GM23338 (cell line): ENCODE measurements around the gene RAPGEF5. TPM values are rescaled to one million over a fixed set of nuclear protein-coding genes. Genes with fewer than 3 reads are reported as not detected.

ENCODE experiments used
- ATAC-seq: fragments of 200-7000 bp; cut with Tn5 transposase; 3 replicates; pipeline ENCODE4 v1.9.1; 2020
- DNase-seq: peaks from one replicate; pipeline ENCODE4 v3.0.0-alpha.2; 2015; ENCODE audit warnings: low spot score
- H2AFZ ChIP-seq: fragments of 200-600 bp; sonication (generic); 2 replicates; pipeline ENCODE4 v1.8.0; 2016; ENCODE audit warnings: antibody characterized with exemption, mild to moderate bottlenecking, moderate library complexity
- H3F3A ChIP-seq: fragments of 200-600 bp; sonication (generic); replicated peaks from 2 replicates; pipeline ENCODE4 v1.8.0; 2017; ENCODE audit warnings: antibody characterized with exemption, mixed run types, low read depth
- H3K27ac ChIP-seq: fragments of 200-600 bp; sonication (generic); 2 replicates; pipeline ENCODE4 v1.6.1; 2016; ENCODE audit warnings: low read depth
- H3K27me3 ChIP-seq: fragments of 200-600 bp; sonication (generic); 2 replicates; pipeline ENCODE4 v1.8.0; 2016; ENCODE audit warnings: mild to moderate bottlenecking, mixed run types, moderate library complexity; ENCODE audit not compliant: insufficient read depth
- H3K36me3 ChIP-seq: fragments of 200-600 bp; sonication (generic); 2 replicates; pipeline ENCODE4 v1.8.0; 2016; ENCODE audit warnings: mild to moderate bottlenecking; ENCODE audit not compliant: insufficient read depth
- H3K4me1 ChIP-seq: fragments of 200-600 bp; sonication (generic); 2 replicates; pipeline ENCODE4 v1.8.0; 2016; ENCODE audit warnings: mild to moderate bottlenecking, moderate library complexity; ENCODE audit not compliant: insufficient read depth
- H3K4me2 ChIP-seq: fragments of 200-600 bp; sonication (generic); 2 replicates; pipeline ENCODE4 v1.7.1; 2017; ENCODE audit warnings: mixed run types
- H3K4me3 ChIP-seq: fragments of 200-600 bp; sonication (generic); 2 replicates; pipeline ENCODE4 v1.6.1; 2016; ENCODE audit warnings: mixed run types
- H3K79me2 ChIP-seq: fragments of 200-600 bp; sonication (generic); replicated peaks from 2 replicates; pipeline ENCODE4 v1.8.0; 2017; ENCODE audit warnings: mild to moderate bottlenecking; ENCODE audit not compliant: insufficient read depth
- H3K9me2 ChIP-seq: fragments of 200-600 bp; sonication (generic); 2 replicates; pipeline ENCODE4 v1.8.0; 2017; ENCODE audit not compliant: insufficient read depth
- H4K20me1 ChIP-seq: fragments of 200-600 bp; sonication (generic); replicated peaks from 2 replicates; pipeline ENCODE4 v1.8.0; 2017; ENCODE audit warnings: mild to moderate bottlenecking; ENCODE audit not compliant: insufficient read depth
- H3K27ac Mint-ChIP-seq: 2 replicates; pipeline ENCODE4 v1.8.0; 2020; ENCODE audit warnings: inconsistent platforms, mild to moderate bottlenecking, moderate library complexity, mixed read lengths
- H3K27me3 Mint-ChIP-seq: 3 replicates; pipeline ENCODE4 v1.8.0; 2022; ENCODE audit warnings: low read depth, mild to moderate bottlenecking, moderate library complexity, mixed read lengths, inconsistent platforms; ENCODE audit not compliant: insufficient read depth, poor library complexity
- H3K36me3 Mint-ChIP-seq: 3 replicates; pipeline ENCODE4 v1.8.0; 2021; ENCODE audit warnings: low read depth, mild to moderate bottlenecking, inconsistent platforms, moderate library complexity, mixed read lengths
- H3K4me1 Mint-ChIP-seq: 3 replicates; pipeline ENCODE4 v1.8.0; 2020; ENCODE audit warnings: mild to moderate bottlenecking, inconsistent platforms, mixed read lengths
- H3K4me3 Mint-ChIP-seq: 3 replicates; pipeline ENCODE4 v1.8.0; 2021; ENCODE audit warnings: moderate library complexity, mild to moderate bottlenecking, inconsistent platforms, mixed read lengths
- H3K9me3 Mint-ChIP-seq: 3 replicates; pipeline ENCODE4 v1.8.0; 2020; ENCODE audit warnings: moderate library complexity, mild to moderate bottlenecking, inconsistent platforms, mixed read lengths
- CREB1 ChIP-seq: fragments of 250-450 bp; sonication (Bioruptor Pico); IDR thresholded peaks from 2 replicates; pipeline ENCODE4 v1.5.0; 2020; ENCODE audit warnings: low read depth, mild to moderate bottlenecking, moderate library complexity
- CTCF ChIP-seq, 2 experiments: fragments of 200-600 bp in 1 of 2; sonication (generic) in 1 of 2; conservative IDR thresholded peaks; 2 replicates each; pipeline versions ENCODE4 v1.5.1 to v1.6.1; 2016 to 2017; ENCODE audit warnings: antibody characterized with exemption in 2 of 2, low read depth in 2 of 2, mild to moderate bottlenecking in 2 of 2, moderate library complexity in 1 of 2
- ETS1 ChIP-seq: IDR thresholded peaks from 2 replicates; pipeline ENCODE4 v1.6.1; 2016; ENCODE audit warnings: antibody characterized with exemption
- EZH2 ChIP-seq: fragments of 200-600 bp; sonication (generic); IDR thresholded peaks from one replicate; pipeline ENCODE4 v1.8.0; 2017; ENCODE audit warnings: antibody characterized with exemption, mild to moderate bottlenecking, low read depth; ENCODE audit not compliant: unreplicated experiment
- EZH2phosphoT487 ChIP-seq: fragments of 200-600 bp; sonication (generic); IDR thresholded peaks from one replicate; pipeline ENCODE4 v1.8.1; 2018; ENCODE audit warnings: antibody characterized with exemption; ENCODE audit not compliant: unreplicated experiment
- JUNB ChIP-seq: IDR thresholded peaks from one replicate; pipeline ENCODE4 v1.6.1; 2016; ENCODE audit warnings: antibody characterized with exemption; ENCODE audit not compliant: unreplicated experiment
- NANOG ChIP-seq: IDR thresholded peaks from 2 replicates; pipeline ENCODE4 v1.6.1; 2016; ENCODE audit warnings: antibody characterized with exemption, borderline replicate concordance
- POLR2AphosphoS5 ChIP-seq: IDR thresholded peaks from 2 replicates; pipeline ENCODE4 v1.6.1; 2016; ENCODE audit warnings: antibody characterized with exemption, low read depth
- REST ChIP-seq: IDR thresholded peaks from one replicate; pipeline ENCODE4 v1.6.1; 2018; ENCODE audit warnings: antibody characterized with exemption; ENCODE audit not compliant: unreplicated experiment
- STAT1 ChIP-seq: IDR thresholded peaks from one replicate; pipeline ENCODE4 v1.6.1; 2016; ENCODE audit warnings: antibody characterized with exemption; ENCODE audit not compliant: unreplicated experiment
- ZNF114 ChIP-seq: fragments of 250-450 bp; sonication (Bioruptor Pico); IDR thresholded peaks from 2 replicates; pipeline ENCODE4 v1.5.0; 2020; ENCODE audit warnings: mild to moderate bottlenecking, moderate library complexity
- ZNF331 ChIP-seq: fragments of 250-450 bp; sonication (Bioruptor Pico); IDR thresholded peaks from 2 replicates; pipeline ENCODE4 v1.5.0; 2020; ENCODE audit warnings: low read depth, mild to moderate bottlenecking, moderate library complexity
- polyA plus RNA-seq: library from polyadenylated mRNA; unstranded; fragments of >200 nt; fragmentation: Nextera tagmentation; extraction: Ambion mirVana; gene quantifications from 2 replicates; pipeline ENCODE4 v1.2.1, GENCODE V29; 2016
- total RNA-seq: library from RNA; depleted of rRNA; stranded (reverse); fragments of >200 nt; shearing (Covaris generic); gene quantifications from 2 replicates; pipeline ENCODE4 v1.2.3, GENCODE V29; 2014
- TF ChIP-seq, protein P1 (sequence below): fragments of 250-450 bp; sonication (Bioruptor Pico); IDR thresholded peaks from 2 replicates; pipeline ENCODE4 v1.5.0; 2020; ENCODE audit warnings: mild to moderate bottlenecking, moderate library complexity

RAPGEF5 gene
- total and polyA plus RNA-seq, 2 experiments from 2014 or later, result 6.3 to 13.1 TPM

GRCh38 chr7:22189230-22189629 lies 167.7 kb downstream of the RAPGEF5 start:
- Mint-ChIP-seq H3K36me3 (0 out of 3 replicates have a peak, but pooled peaks cover 4% of the 10 kb centered on the region), H3K27me3 (peaks cover 4% of the 10 kb centered on the region), H3K9me3 (no peaks in the 10 kb centered on the region), H3K4me1 (peaks cover 66% of the 10 kb centered on the region), H3K27ac (peak overlapping the region; percentile 3; the same call in 1 of the 2 replicates), H3K4me3 (no peak overlapping the region)
- ATAC-seq, result peak; percentile 16
- Histone ChIP-seq H3F3A (no peaks in the 10 kb centered on the region), H3K9me2 (no peaks in the 10 kb centered on the region), H3K27ac (0 out of 2 replicates have a peak overlapping the region, but pooled peaks have one; percentile 13), H3K36me3 (no peaks in the 10 kb centered on the region), H3K4me2 (no peak overlapping the region), H4K20me1 (no peaks in the 10 kb centered on the region), H3K27me3 (peaks cover 9% of the 10 kb centered on the region; the same call in 1 of the 2 replicates), H3K79me2 (no peaks in the 10 kb centered on the region), H2AFZ (no peak overlapping the region), H3K4me3 (no peak overlapping the region), H3K4me1 (peaks cover 55% of the 10 kb centered on the region)
- TF ChIP-seq, protein P1, sequence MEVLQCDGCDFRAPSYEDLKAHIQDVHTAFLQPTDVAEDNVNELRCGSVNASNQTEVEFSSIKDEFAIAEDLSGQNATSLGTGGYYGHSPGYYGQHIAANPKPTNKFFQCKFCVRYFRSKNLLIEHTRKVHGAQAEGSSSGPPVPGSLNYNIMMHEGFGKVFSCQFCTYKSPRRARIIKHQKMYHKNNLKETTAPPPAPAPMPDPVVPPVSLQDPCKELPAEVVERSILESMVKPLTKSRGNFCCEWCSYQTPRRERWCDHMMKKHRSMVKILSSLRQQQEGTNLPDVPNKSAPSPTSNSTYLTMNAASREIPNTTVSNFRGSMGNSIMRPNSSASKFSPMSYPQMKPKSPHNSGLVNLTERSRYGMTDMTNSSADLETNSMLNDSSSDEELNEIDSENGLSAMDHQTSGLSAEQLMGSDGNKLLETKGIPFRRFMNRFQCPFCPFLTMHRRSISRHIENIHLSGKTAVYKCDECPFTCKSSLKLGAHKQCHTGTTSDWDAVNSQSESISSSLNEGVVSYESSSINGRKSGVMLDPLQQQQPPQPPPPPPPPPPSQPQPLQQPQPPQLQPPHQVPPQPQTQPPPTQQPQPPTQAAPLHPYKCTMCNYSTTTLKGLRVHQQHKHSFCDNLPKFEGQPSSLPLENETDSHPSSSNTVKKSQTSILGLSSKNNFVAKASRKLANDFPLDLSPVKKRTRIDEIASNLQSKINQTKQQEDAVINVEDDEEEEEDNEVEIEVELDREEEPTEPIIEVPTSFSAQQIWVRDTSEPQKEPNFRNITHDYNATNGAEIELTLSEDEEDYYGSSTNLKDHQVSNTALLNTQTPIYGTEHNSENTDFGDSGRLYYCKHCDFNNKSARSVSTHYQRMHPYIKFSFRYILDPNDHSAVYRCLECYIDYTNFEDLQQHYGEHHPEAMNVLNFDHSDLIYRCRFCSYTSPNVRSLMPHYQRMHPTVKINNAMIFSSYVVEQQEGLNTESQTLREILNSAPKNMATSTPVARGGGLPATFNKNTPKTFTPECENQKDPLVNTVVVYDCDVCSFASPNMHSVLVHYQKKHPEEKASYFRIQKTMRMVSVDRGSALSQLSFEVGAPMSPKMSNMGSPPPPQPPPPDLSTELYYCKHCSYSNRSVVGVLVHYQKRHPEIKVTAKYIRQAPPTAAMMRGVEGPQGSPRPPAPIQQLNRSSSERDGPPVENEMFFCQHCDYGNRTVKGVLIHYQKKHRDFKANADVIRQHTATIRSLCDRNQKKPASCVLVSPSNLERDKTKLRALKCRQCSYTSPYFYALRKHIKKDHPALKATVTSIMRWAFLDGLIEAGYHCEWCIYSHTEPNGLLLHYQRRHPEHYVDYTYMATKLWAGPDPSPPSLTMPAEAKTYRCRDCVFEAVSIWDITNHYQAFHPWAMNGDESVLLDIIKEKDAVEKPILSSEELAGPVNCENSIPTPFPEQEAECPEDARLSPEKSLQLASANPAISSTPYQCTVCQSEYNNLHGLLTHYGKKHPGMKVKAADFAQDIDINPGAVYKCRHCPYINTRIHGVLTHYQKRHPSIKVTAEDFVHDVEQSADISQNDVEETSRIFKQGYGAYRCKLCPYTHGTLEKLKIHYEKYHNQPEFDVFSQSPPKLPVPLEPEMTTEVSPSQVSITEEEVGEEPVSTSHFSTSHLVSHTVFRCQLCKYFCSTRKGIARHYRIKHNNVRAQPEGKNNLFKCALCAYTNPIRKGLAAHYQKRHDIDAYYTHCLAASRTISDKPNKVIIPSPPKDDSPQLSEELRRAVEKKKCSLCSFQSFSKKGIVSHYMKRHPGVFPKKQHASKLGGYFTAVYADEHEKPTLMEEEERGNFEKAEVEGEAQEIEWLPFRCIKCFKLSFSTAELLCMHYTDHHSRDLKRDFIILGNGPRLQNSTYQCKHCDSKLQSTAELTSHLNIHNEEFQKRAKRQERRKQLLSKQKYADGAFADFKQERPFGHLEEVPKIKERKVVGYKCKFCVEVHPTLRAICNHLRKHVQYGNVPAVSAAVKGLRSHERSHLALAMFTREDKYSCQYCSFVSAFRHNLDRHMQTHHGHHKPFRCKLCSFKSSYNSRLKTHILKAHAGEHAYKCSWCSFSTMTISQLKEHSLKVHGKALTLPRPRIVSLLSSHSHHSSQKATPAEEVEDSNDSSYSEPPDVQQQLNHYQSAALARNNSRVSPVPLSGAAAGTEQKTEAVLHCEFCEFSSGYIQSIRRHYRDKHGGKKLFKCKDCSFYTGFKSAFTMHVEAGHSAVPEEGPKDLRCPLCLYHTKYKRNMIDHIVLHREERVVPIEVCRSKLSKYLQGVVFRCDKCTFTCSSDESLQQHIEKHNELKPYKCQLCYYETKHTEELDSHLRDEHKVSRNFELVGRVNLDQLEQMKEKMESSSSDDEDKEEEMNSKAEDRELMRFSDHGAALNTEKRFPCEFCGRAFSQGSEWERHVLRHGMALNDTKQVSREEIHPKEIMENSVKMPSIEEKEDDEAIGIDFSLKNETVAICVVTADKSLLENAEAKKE, result no peak
- TF ChIP-seq JUNB, result no peak
- TF ChIP-seq CREB1, result no peak
- no peak for TF ChIP-seq EZH2phosphoT487
- TF ChIP-seq EZH2, result no peak
- no peak for TF ChIP-seq NANOG
- TF ChIP-seq REST, result no peak
- TF ChIP-seq STAT1, result no peak
- TF ChIP-seq ZNF331 (CRISPR knock-in tag), result no peak
- no peak for TF ChIP-seq ETS1
- TF ChIP-seq ZNF114, result no peak
- no peak for TF ChIP-seq CTCF (conservative IDR thresholded peaks at IDR 0.05; ENCODE audit: low read depth in 2 of 2)
- no peak for TF ChIP-seq POLR2AphosphoS5
- DNase-seq, result peak; percentile 39
